Measurements from ENCODE around the gene CERK. TPM values are rescaled to one million over a fixed set of nuclear protein-coding genes. Genes with fewer than 3 reads are reported as not detected.

Gene CERK
- total and polyA plus RNA-seq, 7 donors, result 13.0 to 38.1 (median 26.9) TPM

DNA sequence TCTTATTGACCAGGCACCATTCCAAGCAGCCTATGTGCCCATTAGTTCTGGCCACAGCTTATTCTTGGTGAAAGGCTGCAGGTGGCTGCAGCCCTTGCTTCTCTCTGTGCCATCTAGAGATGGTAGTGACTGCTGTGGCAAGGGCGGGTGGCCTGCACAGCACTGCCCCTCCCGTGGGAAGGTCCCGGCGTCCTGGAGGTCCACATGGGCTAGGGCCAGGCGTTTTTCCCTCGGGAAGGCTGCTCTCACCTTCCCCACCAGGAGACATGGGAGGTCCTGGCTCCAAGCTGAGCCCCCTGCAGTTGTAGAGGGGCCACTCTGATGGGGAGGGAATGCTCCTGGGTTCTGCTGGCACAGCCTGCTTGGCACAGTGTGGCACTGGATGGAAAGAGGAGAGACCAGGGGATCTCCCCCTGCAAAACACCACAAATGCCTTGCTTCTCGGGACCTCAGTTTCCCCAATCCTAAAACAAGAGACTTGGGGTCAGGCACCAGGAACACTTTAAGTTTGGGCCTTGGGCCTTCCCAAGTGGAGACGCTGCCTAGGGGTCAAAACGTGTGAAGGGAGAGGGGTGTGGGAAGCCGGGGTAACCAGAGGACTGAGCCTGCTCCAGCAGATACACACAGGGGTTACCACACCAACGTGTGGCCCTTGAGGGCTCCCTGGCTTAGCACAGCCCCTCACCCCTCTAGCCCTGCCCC is 14.4 kb upstream of the CERK start:
- 70 to 82% (median 73%) methylated on average over 11 of the region's 11 CpGs for WGBS, 3 donors

GRCh38 chr22:46750863-46751443 is 12.9 kb upstream of the CERK start:
- 19 to 30% (median 24%) methylated on average over 10 to 12 of the region's 12 CpGs for WGBS, 3 donors
- Histone ChIP-seq H3K4me3 (no peak overlapping the region), H3K27me3 (ENCODE audit: insufficient read depth in 3 of 3, low read length in 2 of 3) (no peaks in the 10 kb centered on the region), H3K27ac (peak overlapping the region; percentile 50), H3K36me3 (ENCODE audit: insufficient read depth in 1 of 2, low read depth in 1 of 2) (no peaks in the 10 kb centered on the region), H3K9me3 (no peaks in the 10 kb centered on the region), H3K4me1 (peaks cover 48% of the 10 kb centered on the region)
- peak in 1 of 2 donors; percentile 27 for DNase-seq
- TF ChIP-seq, protein P1, sequence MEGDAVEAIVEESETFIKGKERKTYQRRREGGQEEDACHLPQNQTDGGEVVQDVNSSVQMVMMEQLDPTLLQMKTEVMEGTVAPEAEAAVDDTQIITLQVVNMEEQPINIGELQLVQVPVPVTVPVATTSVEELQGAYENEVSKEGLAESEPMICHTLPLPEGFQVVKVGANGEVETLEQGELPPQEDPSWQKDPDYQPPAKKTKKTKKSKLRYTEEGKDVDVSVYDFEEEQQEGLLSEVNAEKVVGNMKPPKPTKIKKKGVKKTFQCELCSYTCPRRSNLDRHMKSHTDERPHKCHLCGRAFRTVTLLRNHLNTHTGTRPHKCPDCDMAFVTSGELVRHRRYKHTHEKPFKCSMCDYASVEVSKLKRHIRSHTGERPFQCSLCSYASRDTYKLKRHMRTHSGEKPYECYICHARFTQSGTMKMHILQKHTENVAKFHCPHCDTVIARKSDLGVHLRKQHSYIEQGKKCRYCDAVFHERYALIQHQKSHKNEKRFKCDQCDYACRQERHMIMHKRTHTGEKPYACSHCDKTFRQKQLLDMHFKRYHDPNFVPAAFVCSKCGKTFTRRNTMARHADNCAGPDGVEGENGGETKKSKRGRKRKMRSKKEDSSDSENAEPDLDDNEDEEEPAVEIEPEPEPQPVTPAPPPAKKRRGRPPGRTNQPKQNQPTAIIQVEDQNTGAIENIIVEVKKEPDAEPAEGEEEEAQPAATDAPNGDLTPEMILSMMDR (IDR thresholded peaks at IDR 0.05), result no peak
- intact Hi-C loops (cut with DNase I), result no loop called here
- peak in 1 of 4 donors; percentile 7 for ATAC-seq

More for the DNA sequence above, 14.4 kb upstream of the CERK start:
- ATAC-seq (no peak), DNase-seq (peak in 1 of 2 donors; percentile 12)
- TF ChIP-seq, protein P1 (IDR thresholded peaks at IDR 0.05), result no peak
- Histone ChIP-seq H3K27ac (no peak overlapping the region), H3K9me3 (no peaks in the 10 kb centered on the region), H3K4me3 (no peak overlapping the region), H3K27me3 (ENCODE audit: insufficient read depth in 3 of 3, low read length in 2 of 3) (no peaks in the 10 kb centered on the region), H3K4me1 (peaks cover 41% of the 10 kb centered on the region), H3K36me3 (ENCODE audit: insufficient read depth in 1 of 2, low read depth in 1 of 2) (no peaks in the 10 kb centered on the region)
- intact Hi-C loops (cut with DNase I), result no loop called here

GRCh38 chr22:46750530-46750800 is 12.4 kb upstream of the CERK start:
- TF ChIP-seq, protein P1 (IDR thresholded peaks at IDR 0.05), result no peak
- H3K4me3 ChIP-seq, result no peak overlapping the region
- H3K27me3 ChIP-seq (ENCODE audit: insufficient read depth in 3 of 3, low read length in 2 of 3), result no peaks in the 10 kb centered on the region
- DNase-seq (no peak), ATAC-seq (no peak)
- peaks cover 48% of the 10 kb centered on the region for H3K4me1 ChIP-seq
- peak overlapping the region; percentile 50 for H3K27ac ChIP-seq
- intact Hi-C loops (cut with DNase I), result no loop called here
- H3K36me3 ChIP-seq (ENCODE audit: insufficient read depth in 1 of 2, low read depth in 1 of 2), result no peaks in the 10 kb centered on the region
- WGBS, 3 donors, result 55 to 69% (median 64%) methylated on average over 5 of the region's 5 CpGs
- H3K9me3 ChIP-seq, result no peaks in the 10 kb centered on the region

DNA sequence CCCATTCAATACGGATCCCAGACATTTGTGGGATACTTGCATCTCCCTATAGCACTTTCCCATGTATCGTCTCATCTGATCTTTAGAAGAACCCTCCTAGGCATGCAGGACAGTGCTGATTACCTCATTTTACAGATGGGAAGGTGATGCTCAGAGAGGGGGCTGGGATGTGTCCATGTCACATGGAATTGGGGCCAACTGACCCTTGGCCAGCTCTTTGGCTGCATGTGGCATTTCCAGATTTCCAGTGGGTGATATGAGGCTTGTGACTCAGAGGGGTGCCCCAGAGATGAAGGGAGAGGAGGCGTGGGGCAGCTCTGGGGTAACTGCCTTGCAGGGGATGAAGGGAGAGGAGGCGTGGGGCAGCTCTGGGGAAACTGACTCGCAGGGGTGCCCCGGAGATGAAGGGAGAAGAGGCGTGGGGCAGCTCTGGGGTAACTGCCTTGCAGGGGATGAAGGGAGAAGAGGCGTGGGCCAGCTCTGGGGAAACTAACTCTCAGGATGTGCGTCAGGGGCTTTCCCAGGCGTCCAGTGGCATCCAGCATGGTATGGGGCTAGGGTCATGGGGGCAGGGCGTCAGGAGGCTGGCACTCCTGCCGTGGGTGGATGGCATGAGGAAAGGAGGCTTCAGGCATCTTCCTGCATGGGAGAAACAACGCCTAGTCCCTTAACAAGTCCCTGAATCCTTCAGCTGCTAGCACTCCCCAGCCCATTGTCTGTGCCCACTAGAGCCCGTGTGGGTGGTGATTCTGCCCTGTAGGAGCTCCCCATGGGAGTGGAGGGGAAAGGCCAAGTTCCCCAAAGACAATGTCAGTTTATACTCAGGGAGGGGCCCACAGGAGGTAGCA is 11.9 kb upstream of the CERK start:
- TF ChIP-seq, protein P1 (IDR thresholded peaks at IDR 0.05), result no peak
- DNase-seq (no peak), ATAC-seq (no peak)
- Histone ChIP-seq H3K36me3 (ENCODE audit: insufficient read depth in 1 of 2, low read depth in 1 of 2) (no peaks in the 10 kb centered on the region), H3K27ac (peak overlapping the region; percentile 50), H3K27me3 (ENCODE audit: insufficient read depth in 3 of 3, low read length in 2 of 3) (no peaks in the 10 kb centered on the region), H3K4me1 (peaks cover 48% of the 10 kb centered on the region), H3K9me3 (no peaks in the 10 kb centered on the region), H3K4me3 (no peak overlapping the region)
- intact Hi-C loops (cut with DNase I), result no loop called here
- 82 to 86% (median 83%) methylated on average over 14 of the region's 14 CpGs for whole genome bisulfite sequencing, 3 donors

Measured in psoas muscle (tissue), 8 donors.